ENCODE data around the gene THSD4. TPM values are rescaled to one million over a fixed set of nuclear protein-coding genes. Genes with fewer than 3 reads are reported as not detected.

Gene THSD4
- total and polyA plus RNA-seq, 9 of the 15 experiments (the other 6 are each of a cell fraction or from before 2014, with no cell fraction given), result 0.04 TPM; not detected in 5

DNA sequence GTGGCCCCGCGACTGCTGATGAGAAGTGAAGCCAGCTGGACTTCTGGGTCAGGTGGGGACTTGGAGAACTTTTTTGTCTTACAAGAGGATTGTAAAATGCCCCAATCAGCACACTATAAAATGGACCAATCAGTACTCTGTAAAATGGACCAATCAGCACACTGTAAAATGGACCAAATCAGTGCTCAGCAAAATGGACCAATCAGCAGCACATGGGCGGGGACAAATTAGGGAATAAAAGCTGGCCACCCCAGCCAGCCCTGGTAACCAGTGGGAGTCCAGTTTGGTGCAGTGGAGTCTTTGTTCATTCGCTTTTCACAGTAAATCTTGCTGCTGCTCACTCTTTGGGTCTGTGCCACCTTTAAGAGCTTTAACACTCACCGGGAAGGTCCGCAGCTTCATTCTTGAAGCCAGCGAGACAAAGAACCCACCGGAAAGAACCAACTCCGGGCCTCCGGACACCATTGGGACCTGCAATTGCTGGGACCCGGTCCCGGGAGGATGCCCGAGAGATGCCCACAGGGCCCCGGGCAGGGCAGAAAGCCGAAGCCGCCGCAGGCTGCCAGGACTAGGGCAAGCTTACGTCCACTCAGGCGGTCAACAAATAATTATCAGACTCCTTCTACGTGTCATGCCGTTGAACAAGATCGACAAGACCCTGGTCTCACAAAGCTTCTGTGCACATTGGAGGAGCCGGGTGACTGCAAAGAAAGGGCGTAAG is 686.8 kb downstream of the THSD4 start:
- no TSS peak for BruUV-seq (replicated peaks)
- WGBS (ENCODE audit: insufficient coverage, low coverage, missing lambda C conversion rate), result 43% methylated on average over 24 of the region's 24 CpGs
- no peaks in the 10 kb centered on the region for H3K9me3 ChIP-seq (replicated peaks; ENCODE audit: control insufficient read depth, insufficient read depth, low read depth, low read length)
- no peak overlapping the region for H3K9ac ChIP-seq (ENCODE audit: insufficient read depth in 1 of 2, low read depth in 2 of 2, low read length in 2 of 2)
- intact Hi-C loops (cut with micrococcal nuclease), result loop anchor here (1.0 to 10.0 kb wide), 4 partner anchors 57 to 417 kb away; no protein-coding TSS in a partner anchor
- peaks cover 6 to 34% of the 10 kb centered on the region in 2 experiments; a peak in 4 of 5 replicates for H3K27me3 ChIP-seq (ENCODE audit: control insufficient read depth in 2 of 2, insufficient read depth in 2 of 2, low read length in 2 of 2)
- FAIRE-seq, result no peak
- ChIA-PET CTCF (ENCODE audit: low intra/inter-chr PET ratio) (interaction anchor here (1.6 to 2.1 kb wide), 2 partner anchors 58 to 354 kb away, joined by 14 to 23 read pairs; no protein-coding TSS in a partner anchor), POLR2A (interaction anchor here (0.7 to 0.9 kb wide), 2 partner anchors 11 to 18 kb away, joined by 3 to 6 read pairs; no protein-coding TSS in a partner anchor)
- no peak overlapping the region for H3K4me2 ChIP-seq (ENCODE audit: insufficient read depth, low read length)
- no peak overlapping the region for H2AFZ ChIP-seq (ENCODE audit: low read depth, low read length)
- H3K4me3 ChIP-seq, result no peak overlapping the region
- no peaks in the 10 kb centered on the region for H3K9me1 ChIP-seq (ENCODE audit: control insufficient read depth, insufficient read depth, low read length)
- no peak overlapping the region for H3K27ac ChIP-seq (ENCODE audit: extremely low read depth, low read depth, low read length)
- no peaks in the 10 kb centered on the region for H3K79me2 ChIP-seq (ENCODE audit: control insufficient read depth, insufficient read depth, low read length)
- no peaks in the 10 kb centered on the region for H3K36me3 ChIP-seq (ENCODE audit: control insufficient read depth, insufficient read depth, low read length)
- in situ Hi-C loops (cut with MboI), result loop anchor here (5.0 kb wide), 1 partner anchor 55 kb away; no protein-coding TSS in a partner anchor
- peaks cover 0 to 10% of the 10 kb centered on the region in 2 experiments; a peak in 2 of 5 replicates for H3K4me1 ChIP-seq (replicated peaks in 1 of 2; ENCODE audit: control insufficient read depth in 2 of 2, insufficient read depth in 2 of 2, low read length in 2 of 2)
- peak; percentile 69 for ATAC-seq
- H4K20me1 ChIP-seq (replicated peaks; ENCODE audit: control insufficient read depth, insufficient read depth, low read length), result no peaks in the 10 kb centered on the region; the same call in 1 of the 2 replicates
- TF ChIP-seq GATAD2A (IDR thresholded peaks at IDR 0.05) (no peak), NFYB (IDR thresholded peaks at IDR 0.05; ENCODE audit: extremely low read depth, insufficient read length) (peak; percentile 82), ZNF316 (IDR thresholded peaks at IDR 0.05) (0 out of 2 replicates have a peak, but pooled peaks have one; percentile 9), RCOR1 (IDR thresholded peaks at IDR 0.05; ENCODE audit: borderline replicate concordance in 1 of 2, low read depth in 2 of 2, low read length in 2 of 2) (peak in 1 of 2 experiments; percentile 19; a peak in 1 of 4 replicates), PHF21A (IDR thresholded peaks at IDR 0.05; ENCODE audit: borderline replicate concordance, low read depth) (peak; percentile 39; the same call in 1 of the 2 replicates)
- no peak for DNase-seq (ENCODE audit: extremely low read depth in 1 of 4, low spot score in 3 of 4)
